ENCODE data around the gene PCBP3. TPM values are rescaled to one million over a fixed set of nuclear protein-coding genes. Genes with fewer than 3 reads are reported as not detected.
"Not testable (repeated sequence)": the region's sequence is repeated elsewhere in the genome, so short reads cannot be mapped to it uniquely, and the experiment has no call there.

The PCBP3 gene
- total RNA-seq, 1 donor from 2014 or later, result not detected

DNA sequence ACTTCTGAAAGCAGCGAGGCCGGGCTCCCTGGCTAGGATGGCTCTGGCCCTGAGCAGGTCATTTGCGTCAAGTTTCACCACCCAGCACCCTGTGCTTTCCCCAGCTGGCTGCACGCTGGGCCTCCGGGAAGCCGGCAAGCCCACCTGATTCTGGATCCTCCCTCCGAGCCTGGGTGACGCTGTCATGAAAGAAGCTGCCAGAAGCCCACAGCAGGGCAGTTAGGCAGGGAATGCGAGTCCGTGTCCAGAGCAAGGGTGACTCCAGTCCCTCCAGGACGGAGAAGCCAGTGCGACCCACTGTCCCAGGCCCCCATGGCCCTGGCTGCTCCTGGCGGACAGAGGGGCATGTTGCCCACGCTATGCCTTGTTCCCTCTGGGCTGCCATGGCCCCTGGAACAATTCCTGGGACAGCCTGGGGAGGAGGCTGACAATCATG lies 44.4 kb upstream of the PCBP3 start:
- H3K4me3 ChIP-seq (ENCODE audit: low read depth, low read length), result no peak overlapping the region
- no peak for DNase-seq (ENCODE audit: low read depth)
- TF ChIP-seq, protein P1, sequence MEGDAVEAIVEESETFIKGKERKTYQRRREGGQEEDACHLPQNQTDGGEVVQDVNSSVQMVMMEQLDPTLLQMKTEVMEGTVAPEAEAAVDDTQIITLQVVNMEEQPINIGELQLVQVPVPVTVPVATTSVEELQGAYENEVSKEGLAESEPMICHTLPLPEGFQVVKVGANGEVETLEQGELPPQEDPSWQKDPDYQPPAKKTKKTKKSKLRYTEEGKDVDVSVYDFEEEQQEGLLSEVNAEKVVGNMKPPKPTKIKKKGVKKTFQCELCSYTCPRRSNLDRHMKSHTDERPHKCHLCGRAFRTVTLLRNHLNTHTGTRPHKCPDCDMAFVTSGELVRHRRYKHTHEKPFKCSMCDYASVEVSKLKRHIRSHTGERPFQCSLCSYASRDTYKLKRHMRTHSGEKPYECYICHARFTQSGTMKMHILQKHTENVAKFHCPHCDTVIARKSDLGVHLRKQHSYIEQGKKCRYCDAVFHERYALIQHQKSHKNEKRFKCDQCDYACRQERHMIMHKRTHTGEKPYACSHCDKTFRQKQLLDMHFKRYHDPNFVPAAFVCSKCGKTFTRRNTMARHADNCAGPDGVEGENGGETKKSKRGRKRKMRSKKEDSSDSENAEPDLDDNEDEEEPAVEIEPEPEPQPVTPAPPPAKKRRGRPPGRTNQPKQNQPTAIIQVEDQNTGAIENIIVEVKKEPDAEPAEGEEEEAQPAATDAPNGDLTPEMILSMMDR (conservative IDR thresholded peaks at IDR 0.05; ENCODE audit: low read depth, low read length), result no peak

DNA sequence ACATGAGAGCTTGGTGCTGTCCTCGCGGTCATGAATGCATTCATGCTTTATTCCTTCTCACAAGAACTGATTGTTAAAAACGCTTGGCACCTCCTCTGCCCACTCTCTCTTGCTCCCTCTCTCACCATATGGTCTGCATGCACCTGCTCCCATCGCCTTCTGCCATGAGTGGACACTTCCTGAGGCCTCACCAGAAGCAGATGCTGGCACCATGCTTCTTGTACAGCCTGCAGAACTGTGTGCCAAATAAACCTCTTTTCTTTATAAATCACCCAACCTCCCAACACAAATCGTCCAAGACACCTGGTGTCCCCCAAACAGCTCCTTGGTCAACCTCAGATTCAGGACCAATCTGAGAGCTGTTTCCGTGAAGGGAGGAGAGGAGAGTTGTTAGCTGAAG lies 43.3 kb upstream of the PCBP3 start:
- TF ChIP-seq, protein P1 (conservative IDR thresholded peaks at IDR 0.05; ENCODE audit: low read depth, low read length), result no peak
- no peak for DNase-seq (ENCODE audit: low read depth)

DNA sequence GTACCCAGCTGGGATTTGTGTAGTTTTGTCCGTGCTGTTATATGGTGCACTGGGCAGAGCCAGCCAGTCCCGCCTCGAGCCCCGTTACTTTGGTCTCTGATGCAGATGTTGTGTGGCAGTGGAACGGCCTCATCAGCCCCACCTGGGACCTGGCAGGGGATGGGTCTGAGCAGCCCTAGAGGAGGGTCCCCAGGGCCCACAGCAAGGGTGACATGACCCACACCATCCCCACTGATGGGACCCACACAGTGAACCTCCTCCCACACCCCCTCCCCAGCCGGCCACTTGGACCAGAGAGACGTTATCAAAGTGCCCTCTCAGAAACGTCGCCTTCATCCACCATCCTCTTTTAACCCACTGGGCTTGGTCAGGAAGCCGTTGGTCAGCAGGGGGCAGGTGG lies 42.0 kb upstream of the PCBP3 start:
- no peak overlapping the region for H3K4me3 ChIP-seq (ENCODE audit: low read depth, low read length)
- DNase-seq (ENCODE audit: low read depth), result no peak
- TF ChIP-seq, protein P1 (conservative IDR thresholded peaks at IDR 0.05; ENCODE audit: low read depth, low read length), result no peak

More for the DNA sequence above, 43.3 kb upstream of the PCBP3 start:
- no peak overlapping the region for H3K4me3 ChIP-seq (ENCODE audit: low read depth, low read length)

DNA sequence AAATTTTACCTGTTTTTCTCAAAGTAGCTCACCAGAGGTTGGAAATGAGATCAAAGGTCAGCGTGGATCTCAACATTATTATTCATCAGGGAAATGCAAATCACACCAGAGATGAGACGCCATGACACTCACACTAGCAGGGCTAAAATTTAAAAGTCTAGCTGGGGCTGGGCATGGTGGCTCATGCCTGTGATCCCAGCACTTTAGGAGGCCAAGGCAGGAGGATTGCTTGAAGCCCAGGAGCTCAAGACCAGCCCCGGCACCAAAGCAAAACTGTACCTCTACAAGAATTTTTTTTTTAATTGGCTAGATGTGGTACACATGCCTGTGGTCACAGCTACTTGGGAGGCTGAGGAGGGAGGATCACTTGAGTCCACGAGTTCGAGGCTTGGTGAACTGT lies 41.4 kb upstream of the PCBP3 start:
- DNase-seq (ENCODE audit: low read depth), result no peak
- TF ChIP-seq, protein P1 (conservative IDR thresholded peaks at IDR 0.05; ENCODE audit: low read depth, low read length), result no peak

DNA sequence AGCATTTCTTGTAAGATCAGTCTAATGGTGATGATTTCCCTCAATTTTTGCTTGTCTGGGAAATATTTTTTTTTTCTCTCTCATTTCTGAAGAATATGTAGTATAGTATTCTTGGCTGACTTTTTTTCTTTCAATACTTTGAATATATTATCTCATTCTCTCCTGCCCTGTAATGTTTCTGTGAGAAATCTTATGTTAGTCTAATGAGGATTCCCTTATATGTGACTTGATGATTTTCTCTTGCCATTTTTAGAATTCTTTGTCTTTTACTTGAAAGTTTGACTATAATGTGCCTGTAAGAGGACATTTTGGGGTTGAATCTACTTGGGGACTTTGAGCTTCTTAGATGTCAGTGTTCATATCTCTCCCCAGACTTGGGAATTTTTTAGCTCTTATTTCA lies 40.0 kb upstream of the PCBP3 start:
- no peak for DNase-seq (ENCODE audit: low read depth)
- TF ChIP-seq, protein P1 (conservative IDR thresholded peaks at IDR 0.05; ENCODE audit: low read depth, low read length), result no peak
- H3K4me3 ChIP-seq (ENCODE audit: low read depth, low read length), result no peak overlapping the region

More for the DNA sequence above, 41.4 kb upstream of the PCBP3 start:
- no peak overlapping the region for H3K4me3 ChIP-seq (ENCODE audit: low read depth, low read length)

DNA sequence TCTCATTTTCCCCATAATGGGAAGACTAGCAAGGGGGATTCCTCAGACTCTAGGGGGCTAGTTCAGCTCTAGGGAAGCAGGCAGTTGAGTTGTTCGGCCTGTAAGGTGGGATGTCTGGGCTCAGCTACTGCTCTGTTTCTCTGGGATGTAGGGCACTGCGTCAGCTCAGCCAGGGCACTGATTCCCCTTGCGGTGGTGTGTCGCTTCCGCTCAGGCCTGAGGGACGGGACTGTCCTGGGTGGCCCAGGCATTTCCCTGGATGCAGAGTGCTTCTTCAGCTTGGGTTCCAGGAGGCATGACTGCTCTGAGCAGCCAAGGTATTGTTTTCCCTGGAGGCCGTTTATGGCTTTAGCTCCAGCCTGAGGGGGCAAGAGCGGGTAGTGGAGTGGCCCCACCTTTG lies 38.8 kb upstream of the PCBP3 start:
- H3K4me3 ChIP-seq (ENCODE audit: low read depth, low read length); DNase-seq (ENCODE audit: low read depth): not testable (repeated sequence)

DNA sequence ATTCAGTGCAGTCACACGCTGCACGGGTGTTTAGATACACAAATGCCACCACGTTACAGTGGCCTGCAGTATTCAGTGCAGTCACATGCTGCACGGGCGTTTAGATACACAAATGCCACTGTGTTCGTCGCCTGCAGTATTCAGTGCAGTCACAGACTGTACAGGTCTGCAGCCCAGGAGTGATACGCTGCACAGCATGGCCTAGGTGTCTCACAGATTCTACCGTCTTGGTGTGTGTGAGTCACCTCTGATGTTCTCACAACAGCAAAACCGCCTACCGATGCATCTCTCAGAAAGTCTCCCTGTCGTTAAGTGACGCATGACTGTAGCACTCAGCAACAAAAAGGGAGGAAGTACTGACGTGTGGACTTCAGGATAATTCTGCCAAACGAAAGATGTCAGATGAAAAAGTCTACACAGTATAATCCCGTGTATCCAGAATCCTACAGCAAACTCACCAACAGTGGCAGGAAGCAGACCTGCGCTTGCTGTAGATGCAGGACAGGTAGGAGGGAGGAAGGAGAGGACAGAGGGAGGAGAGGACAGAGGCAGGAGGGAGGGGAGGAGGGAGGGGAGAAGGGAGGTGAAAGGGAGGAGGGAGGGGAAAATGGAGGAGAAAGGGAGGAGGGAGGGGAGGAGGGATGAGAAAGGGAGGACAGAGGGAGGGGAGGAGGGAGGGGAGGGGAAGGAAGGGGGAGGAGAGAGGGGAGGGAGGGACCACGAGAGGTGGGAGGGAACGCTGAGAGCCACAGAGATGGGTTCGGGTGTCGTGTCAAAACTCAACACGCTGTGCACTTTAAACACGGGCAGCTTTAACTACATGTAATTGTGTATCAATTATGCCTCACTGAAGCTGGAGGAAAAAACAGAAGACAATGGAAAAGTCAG lies 36.3 kb upstream of the PCBP3 start:
- no peak overlapping the region for H3K4me3 ChIP-seq (ENCODE audit: low read depth, low read length)
- TF ChIP-seq, protein P1 (conservative IDR thresholded peaks at IDR 0.05; ENCODE audit: low read depth, low read length), result no peak
- DNase-seq (ENCODE audit: low read depth), result no peak
